GM19324 (cell line): Measurements from ENCODE around the gene OR2T11.
"Not testable (repeated sequence)": the region's sequence is repeated elsewhere in the genome, so short reads cannot be mapped to it uniquely, and the experiment has no call there.

Experiments
- ATAC-seq: cut with Tn5 transposase; IDR thresholded peaks from one replicate; pipeline ENCODE4 v1.9.1; 2021; ENCODE audit warnings: mild to moderate bottlenecking, moderate library complexity; ENCODE audit not compliant: unreplicated experiment, low FRiP score

The OR2T11 gene

DNA sequence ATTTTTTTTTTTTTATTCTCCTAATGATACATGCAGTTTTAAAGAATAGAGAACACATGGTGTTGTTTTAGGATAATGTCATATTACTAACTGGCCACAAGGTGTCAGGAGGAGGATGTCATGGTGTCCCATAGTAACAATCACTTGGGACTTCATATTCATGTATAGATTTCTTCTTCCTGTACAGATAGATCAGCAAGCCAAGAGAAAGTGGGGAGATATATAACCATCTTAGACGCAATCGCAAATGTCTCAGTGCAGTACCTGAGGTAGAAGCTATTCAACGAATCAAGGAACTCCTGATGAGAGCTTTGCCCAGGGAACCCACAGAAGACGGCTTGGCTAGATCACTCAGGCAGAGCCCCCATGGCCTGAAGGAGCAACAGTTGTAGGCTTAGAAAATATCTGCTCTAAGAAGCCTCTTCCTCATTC is 12.3 kb downstream of the OR2T11 start:
- peak; percentile 71 for ATAC-seq

DNA sequence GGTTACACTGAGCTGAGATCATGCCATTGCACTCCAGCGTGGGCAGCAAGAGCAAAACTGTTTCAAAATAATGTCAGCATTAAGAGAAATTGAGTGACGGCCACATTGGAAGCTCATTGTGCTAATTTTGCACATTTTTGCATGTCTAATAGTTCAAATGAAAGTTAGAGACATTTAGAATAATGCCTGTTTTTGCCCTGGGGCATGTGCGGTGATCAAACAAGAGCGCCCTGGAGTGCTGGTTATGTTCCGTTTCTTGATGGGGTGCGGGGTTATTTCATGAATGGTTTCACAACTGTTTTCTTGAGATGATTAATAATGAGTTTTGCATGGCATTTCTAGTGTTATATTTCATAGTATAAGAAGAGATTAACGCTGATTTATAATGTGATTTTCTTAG is 13.1 kb downstream of the OR2T11 start:
- no peak for ATAC-seq

GRCh38 chr1:248618878-248619277 is 16.0 kb downstream of the OR2T11 start:
- ATAC-seq, result peak; percentile 37

GRCh38 chr1:248618119-248618518 is 16.8 kb downstream of the OR2T11 start:
- ATAC-seq, result no peak

DNA sequence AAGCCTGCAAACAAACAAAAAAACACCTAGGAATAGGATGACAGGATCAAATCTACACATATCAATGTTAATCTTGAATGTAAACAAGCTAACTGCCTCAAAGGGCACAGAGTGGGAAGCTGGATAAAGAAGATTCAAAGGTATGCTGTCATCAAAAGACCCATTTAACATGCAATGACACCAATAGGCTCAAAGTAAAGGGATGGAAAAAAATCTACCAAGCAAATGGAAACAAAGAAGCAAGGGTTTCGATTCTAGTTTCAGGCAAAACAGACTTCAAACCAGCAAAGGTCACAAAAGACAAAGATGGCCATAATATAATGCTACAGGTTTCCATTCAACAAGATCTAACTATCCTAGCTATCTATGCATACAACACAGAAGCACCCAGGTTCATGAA is 21.1 kb downstream of the OR2T11 start:
- ATAC-seq, result peak; percentile 79

DNA sequence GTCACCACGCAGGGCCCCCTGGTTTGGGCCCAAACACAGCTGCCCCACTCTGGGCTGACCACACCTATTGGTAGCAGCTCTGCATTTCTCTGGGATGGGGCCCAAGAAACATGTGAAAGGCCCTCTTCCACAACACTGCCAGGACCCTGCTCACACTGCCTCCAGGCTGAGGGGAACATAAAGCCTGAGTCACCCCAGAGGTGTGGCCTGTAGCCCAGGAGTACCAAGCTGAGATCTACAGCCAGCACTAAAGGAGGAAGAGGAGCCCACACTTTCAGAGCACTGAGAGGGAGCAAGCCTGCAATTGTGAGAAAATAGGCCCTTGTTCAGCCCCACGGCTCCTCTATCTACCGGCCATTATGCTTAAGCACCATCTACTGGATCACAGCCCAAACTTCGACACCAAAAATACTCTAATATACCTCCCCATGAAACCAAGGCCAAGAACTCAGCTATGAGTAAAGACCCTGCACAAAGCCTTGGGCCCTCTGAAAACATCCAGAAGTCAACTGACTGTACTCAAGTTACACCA is 22.9 kb downstream of the OR2T11 start:
- ATAC-seq, result no peak

DNA sequence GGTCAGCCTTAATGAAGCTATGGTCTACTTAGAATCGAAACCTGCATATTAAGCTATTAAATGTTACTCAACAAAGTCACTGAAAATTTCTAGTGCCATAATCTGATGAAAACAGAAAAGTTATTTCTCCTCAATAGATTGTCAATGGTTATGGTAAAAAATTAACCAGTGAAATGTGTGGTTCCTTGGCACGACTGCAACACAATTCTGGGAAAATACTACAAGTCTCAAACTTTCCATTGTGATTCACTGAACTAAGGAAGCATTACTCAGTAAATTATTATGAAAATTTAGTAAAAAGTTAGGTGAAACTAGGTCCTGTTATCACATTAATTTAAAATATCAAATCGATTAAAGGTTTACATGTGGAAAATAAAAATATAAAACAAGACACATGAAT is 24.6 kb downstream of the OR2T11 start:
- ATAC-seq, result no peak

GRCh38 chr1:248599396-248599795 is 35.5 kb downstream of the OR2T11 start:
- ATAC-seq, result no peak

GRCh38 chr1:248597589-248597988 is 37.3 kb downstream of the OR2T11 start, which contains the start of gene OR2T10:
TSS of gene OR2T10 (minus strand) at chr1:248597700. CDS start at chr1:248593768, 3,932 bp downstream.
- no peak for ATAC-seq

DNA sequence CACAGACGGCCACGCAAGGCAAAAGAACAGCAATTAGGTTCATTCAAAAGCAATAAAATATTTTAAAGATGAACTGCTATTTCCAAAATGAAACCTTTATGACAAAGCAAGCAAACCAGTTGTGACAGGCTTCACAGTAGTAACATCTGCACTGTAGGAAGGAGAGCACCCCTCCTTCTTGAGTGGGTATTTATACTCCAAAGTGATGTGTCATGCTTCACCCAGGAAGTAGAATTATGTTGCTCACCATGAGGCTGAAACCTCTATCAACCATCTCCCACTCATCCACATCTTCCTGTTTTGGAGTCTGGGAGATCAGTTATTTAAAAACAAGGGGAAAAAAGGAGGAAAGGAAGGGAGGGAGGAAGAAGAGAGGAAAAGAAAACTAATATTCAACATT is 38.3 kb downstream of the OR2T11 start:
- no peak for ATAC-seq

DNA sequence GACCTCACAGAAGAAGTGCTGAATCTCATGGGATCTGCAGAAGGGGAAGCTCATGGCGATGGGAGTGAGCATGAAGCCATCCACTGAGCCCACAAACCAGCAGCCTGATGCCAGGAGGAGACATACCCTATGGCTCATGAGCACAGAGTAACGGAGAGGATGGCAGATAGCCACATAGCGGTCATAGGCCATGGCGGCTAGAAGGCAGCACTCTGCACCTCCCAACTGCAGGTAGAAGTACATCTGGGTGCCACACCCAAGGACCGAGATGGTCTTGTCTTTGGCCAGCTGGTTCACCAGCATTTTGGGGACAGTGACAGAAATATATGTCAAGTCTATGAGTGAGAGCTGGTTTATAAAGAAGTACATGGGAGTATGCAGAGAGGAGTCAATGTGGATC is 41.7 kb downstream of the OR2T11 start:
- no peak for ATAC-seq

- no peak for ATAC-seq
Observed at GRCh38 chr1:248592655-248593054, 42.2 kb downstream of the OR2T11 start.

DNA sequence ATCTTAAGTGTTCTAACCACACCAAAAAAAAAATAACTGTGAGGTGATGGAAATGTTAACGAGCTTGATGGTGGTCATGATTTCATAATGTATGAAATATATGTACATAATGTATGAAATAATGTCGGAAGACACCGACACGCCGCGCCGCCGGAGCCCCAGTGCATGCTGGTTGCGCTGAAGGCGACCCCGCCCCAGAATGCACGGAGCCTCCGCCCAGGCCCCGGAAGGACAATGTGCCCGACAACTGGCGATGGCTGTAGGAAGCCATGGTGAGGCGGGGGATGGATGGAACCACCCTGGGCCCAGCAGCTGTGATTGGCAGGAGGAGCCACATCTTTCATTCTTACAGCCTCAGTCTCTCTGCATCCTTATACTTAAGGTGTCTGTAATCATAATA is 44.8 kb downstream of the OR2T11 start:
- no peak for ATAC-seq

DNA sequence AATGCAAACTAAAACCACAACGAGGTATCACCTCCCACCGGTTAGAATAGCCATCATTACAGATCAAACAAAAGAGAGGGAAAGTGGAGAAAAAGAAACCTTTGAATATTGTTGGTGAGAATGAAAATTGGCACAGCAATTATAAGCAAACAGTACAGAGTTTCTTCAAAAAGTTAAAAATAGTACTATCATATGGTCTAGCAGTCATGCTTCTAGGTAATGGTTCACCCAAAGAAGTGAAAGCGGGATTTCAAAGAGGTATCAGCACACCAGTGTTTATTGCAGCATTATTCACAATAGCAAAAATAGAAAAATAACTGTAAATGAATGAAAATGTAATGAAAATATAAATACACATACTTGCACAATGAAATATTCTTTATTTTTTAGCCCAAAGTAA is 45.6 kb downstream of the OR2T11 start:
- no peak for ATAC-seq

DNA sequence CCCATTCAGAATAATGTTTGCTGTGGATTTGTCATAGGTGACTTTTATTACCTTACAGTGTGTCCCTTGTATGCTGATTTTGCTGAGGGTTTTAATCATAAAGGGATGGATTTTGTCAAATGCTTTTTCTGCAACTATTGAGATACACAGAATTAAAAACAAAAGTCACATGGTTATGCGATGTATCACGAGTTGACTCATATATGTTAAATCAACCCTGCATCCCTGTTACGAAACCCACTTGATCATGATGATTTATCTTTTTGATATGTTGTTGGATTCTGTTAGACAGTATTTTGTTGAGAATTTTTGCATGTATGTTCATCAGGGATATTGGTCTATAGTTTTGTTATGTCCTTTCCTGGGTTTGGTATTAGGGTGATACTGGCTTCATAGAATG is 49.6 kb downstream of the OR2T11 start:
- no peak for ATAC-seq

- ATAC-seq, result no peak
Observed at GRCh38 chr1:248576260-248576980, 58.5 kb downstream of the OR2T11 start.

DNA sequence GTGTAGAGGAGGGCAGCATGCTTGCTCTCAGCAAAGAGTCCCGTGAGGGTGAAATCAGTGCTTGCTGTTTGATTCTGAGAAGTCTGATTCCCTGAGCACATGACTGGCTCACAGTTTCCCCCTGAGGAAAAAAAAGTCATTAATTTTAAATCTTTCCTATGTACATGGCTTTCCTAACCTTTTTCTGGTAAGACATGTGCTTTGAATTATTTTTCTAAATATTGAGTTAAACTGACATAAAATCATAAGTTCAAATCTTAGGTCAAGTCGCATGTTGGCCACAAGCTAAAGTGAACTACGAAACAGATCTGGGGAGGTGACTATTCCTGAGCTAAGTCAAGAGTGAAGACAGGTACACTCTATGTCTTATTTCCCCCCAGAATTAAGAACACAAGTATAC is 60.2 kb downstream of the OR2T11 start, which contains the start of gene OR2T34:
TSS of gene OR2T34 (minus strand) at position 101 of the 400 bp plus-strand sequence. CDS start at position 101, 0 bp downstream.
- ATAC-seq, result not testable (repeated sequence)

DNA sequence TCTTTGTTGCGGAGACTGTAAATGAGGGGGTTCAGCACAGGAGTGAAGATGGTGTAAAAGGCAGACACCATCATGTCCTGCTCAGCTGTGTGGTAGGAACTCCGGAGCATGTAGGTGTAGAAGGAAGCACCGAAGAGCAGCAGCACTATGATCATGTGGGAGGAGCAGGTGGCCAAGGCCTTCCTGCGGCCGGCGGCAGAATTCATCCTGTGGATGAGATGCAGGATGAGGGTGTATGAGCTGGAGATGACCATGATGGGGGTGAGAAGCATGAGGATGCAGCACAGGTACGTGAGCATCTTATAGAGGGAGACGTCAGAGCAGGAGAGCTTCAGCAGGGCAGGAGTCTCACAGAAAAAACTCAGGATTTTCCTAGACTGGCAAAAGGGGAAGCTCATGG is 61.0 kb downstream of the OR2T11 start:
- not testable (repeated sequence) for ATAC-seq
